ENCODE measurements around the gene PRELP.
A peak's percentile ranks its signal among the peaks of the same experiment; 100 is the strongest.

PRELP gene

GRCh38 chr1:203437696-203438315 lies 37.8 kb upstream of the PRELP start:
- no peak for DNase-seq (ENCODE audit: low read depth)

GRCh38 chr1:203439131-203439730 lies 36.4 kb upstream of the PRELP start:
- no peak overlapping the region for H3K4me3 ChIP-seq (ENCODE audit: low read length)
- no peak for DNase-seq (ENCODE audit: low read depth)
- TF ChIP-seq CTCF (conservative IDR thresholded peaks at IDR 0.05; ENCODE audit: low read length) = no peak

More at GRCh38 chr1:203437696-203438315, 37.8 kb upstream of the PRELP start:
- TF ChIP-seq CTCF (conservative IDR thresholded peaks at IDR 0.05; ENCODE audit: low read length) = no peak
- H3K4me3 ChIP-seq (ENCODE audit: low read length) = no peak overlapping the region

GRCh38 chr1:203440771-203441170 lies 34.8 kb upstream of the PRELP start:
- peak; percentile 62 for TF ChIP-seq CTCF (conservative IDR thresholded peaks at IDR 0.05; ENCODE audit: low read length)
- DNase-seq (ENCODE audit: low read depth) = peak; percentile 89
- no peak overlapping the region for H3K4me3 ChIP-seq (ENCODE audit: low read length)

- TF ChIP-seq CTCF (conservative IDR thresholded peaks at IDR 0.05; ENCODE audit: low read length) = no peak
- no peak overlapping the region for H3K4me3 ChIP-seq (ENCODE audit: low read length)
- DNase-seq (ENCODE audit: low read depth) = no peak
Observed at GRCh38 chr1:203441766-203442165, 33.8 kb upstream of the PRELP start.

- peak; percentile 71 for DNase-seq (ENCODE audit: low read depth)
- no peak for TF ChIP-seq CTCF (conservative IDR thresholded peaks at IDR 0.05; ENCODE audit: low read length)
- H3K4me3 ChIP-seq (ENCODE audit: low read length) = no peak overlapping the region
Observed at GRCh38 chr1:203442821-203443220, 32.8 kb upstream of the PRELP start.

GRCh38 chr1:203443296-203443695 lies 32.3 kb upstream of the PRELP start:
- TF ChIP-seq CTCF (conservative IDR thresholded peaks at IDR 0.05; ENCODE audit: low read length) = no peak
- no peak overlapping the region for H3K4me3 ChIP-seq (ENCODE audit: low read length)
- no peak for DNase-seq (ENCODE audit: low read depth)

- H3K4me3 ChIP-seq (ENCODE audit: low read length) = no peak overlapping the region
- TF ChIP-seq CTCF (conservative IDR thresholded peaks at IDR 0.05; ENCODE audit: low read length) = no peak
- DNase-seq (ENCODE audit: low read depth) = peak; percentile 77
Observed at GRCh38 chr1:203444171-203444576, 31.4 kb upstream of the PRELP start.
